H9 (cell line): ENCODE results near the gene DRD5. TPM values are rescaled to one million over a fixed set of nuclear protein-coding genes. Genes with fewer than 3 reads are reported as not detected.

ENCODE experiments used
- DNase-seq: peaks from one replicate; pipeline ENCODE4 v3.0.0-alpha.2; 2017
- H2AFZ ChIP-seq: one replicate; pipeline ENCODE4 v1.6.1; 2013; ENCODE audit warnings: mild to moderate bottlenecking, low read length, control low read depth, moderate library complexity
- H2AK5ac ChIP-seq: 2 replicates; pipeline ENCODE4 v1.6.1; 2013; ENCODE audit warnings: low read length, control low read depth, mixed read lengths; ENCODE audit not compliant: insufficient read length
- H2BK120ac ChIP-seq: one replicate; pipeline ENCODE4 v1.6.1; 2013; ENCODE audit warnings: low read depth, mild to moderate bottlenecking, low read length, control low read depth, inconsistent platforms; ENCODE audit not compliant: poor library complexity, severe bottlenecking
- H2BK12ac ChIP-seq: 2 replicates; pipeline ENCODE4 v1.6.1; 2013; ENCODE audit warnings: low read length, control low read depth, mixed read lengths, low read depth; ENCODE audit not compliant: insufficient read length
- H2BK15ac ChIP-seq: 2 replicates; pipeline ENCODE4 v1.6.1; 2013; ENCODE audit warnings: low read depth, low read length, control low read depth
- H2BK20ac ChIP-seq: one replicate; pipeline ENCODE4 v1.6.1; 2013; ENCODE audit warnings: low read depth, mild to moderate bottlenecking, low read length, control low read depth, inconsistent platforms; ENCODE audit not compliant: poor library complexity, severe bottlenecking
- H2BK5ac ChIP-seq: 2 replicates; pipeline ENCODE4 v1.6.1; 2013; ENCODE audit warnings: low read length, control low read depth, mixed read lengths; ENCODE audit not compliant: insufficient read length
- H3K14ac ChIP-seq: 2 replicates; pipeline ENCODE4 v1.6.1; 2013; ENCODE audit warnings: low read length, control low read depth; ENCODE audit not compliant: insufficient read depth
- H3K18ac ChIP-seq: 2 replicates; pipeline ENCODE4 v1.6.1; 2013; ENCODE audit warnings: low read depth, mild to moderate bottlenecking, mixed read lengths, low read length, control low read depth; ENCODE audit not compliant: insufficient read length
- H3K23ac ChIP-seq: 2 replicates; pipeline ENCODE4 v1.6.1; 2013; ENCODE audit warnings: low read length, control low read depth, mixed read lengths, low read depth; ENCODE audit not compliant: insufficient read length
- H3K23me2 ChIP-seq: 2 replicates; pipeline ENCODE4 v1.6.1; 2013; ENCODE audit warnings: low read depth, mild to moderate bottlenecking, mixed read lengths, low read length, control low read depth; ENCODE audit not compliant: insufficient read length, poor library complexity, severe bottlenecking
- H3K27ac ChIP-seq: 2 replicates; pipeline ENCODE4 v1.5.1; 2013; ENCODE audit warnings: low read length, control low read depth, mixed read lengths, low read depth; ENCODE audit not compliant: insufficient read length
- H3K27me3 ChIP-seq: 2 replicates; pipeline ENCODE4 v1.6.1; 2013; ENCODE audit warnings: low read length, control low read depth, inconsistent platforms; ENCODE audit not compliant: insufficient read depth
- H3K4ac ChIP-seq: 2 replicates; pipeline ENCODE4 v1.6.1; 2013; ENCODE audit warnings: low read depth, mild to moderate bottlenecking, control low read depth, inconsistent platforms, low read length, moderate library complexity
- H3K4me1 ChIP-seq: 2 replicates; pipeline ENCODE4 v1.6.1; 2013; ENCODE audit warnings: low read length, control low read depth, inconsistent platforms; ENCODE audit not compliant: insufficient read depth
- H3K4me2 ChIP-seq: 2 replicates; pipeline ENCODE4 v1.6.1; 2013; ENCODE audit warnings: low read length, control low read depth, mixed read lengths; ENCODE audit not compliant: insufficient read length, insufficient read depth
- H3K56ac ChIP-seq: 2 replicates; pipeline ENCODE4 v1.6.1; 2013; ENCODE audit warnings: low read depth, mild to moderate bottlenecking, mixed read lengths, low read length, control low read depth; ENCODE audit not compliant: insufficient read length
- H3K79me1 ChIP-seq: 2 replicates; pipeline ENCODE4 v1.6.1; 2013; ENCODE audit warnings: low read depth, mild to moderate bottlenecking, moderate library complexity, low read length, control low read depth, inconsistent platforms; ENCODE audit not compliant: insufficient read depth, poor library complexity, severe bottlenecking
- H3K79me2 ChIP-seq: 2 replicates; pipeline ENCODE4 v1.6.1; 2013; ENCODE audit warnings: low read length, control low read depth, inconsistent platforms; ENCODE audit not compliant: insufficient read depth
- H3K9ac ChIP-seq: 2 replicates; pipeline ENCODE4 v1.6.1; 2013; ENCODE audit warnings: low read length, control low read depth, mixed read lengths; ENCODE audit not compliant: insufficient read length; ENCODE audit errors: extremely low read depth
- H3K9me3 ChIP-seq: one replicate; pipeline ENCODE4 v1.6.1; 2013; ENCODE audit warnings: low read depth, low read length, inconsistent platforms; ENCODE audit not compliant: control insufficient read depth
- H3T11ph ChIP-seq: one replicate; pipeline ENCODE4 v1.6.1; 2013; ENCODE audit warnings: mild to moderate bottlenecking, low read length, control low read depth, inconsistent platforms
- H4K20me1 ChIP-seq: one replicate; pipeline ENCODE4 v1.6.1; 2013; ENCODE audit not compliant: control insufficient read depth, insufficient read length, insufficient read depth
- H4K5ac ChIP-seq: 2 replicates; pipeline ENCODE4 v1.6.1; 2013; ENCODE audit warnings: low read depth, mild to moderate bottlenecking, mixed read lengths, low read length, control low read depth; ENCODE audit not compliant: insufficient read length
- H4K8ac ChIP-seq: replicated peaks from 2 replicates; pipeline ENCODE4 v1.6.1; 2013; ENCODE audit warnings: low read length, control low read depth, mixed read lengths, low read depth; ENCODE audit not compliant: insufficient read length
- H4K91ac ChIP-seq: 2 replicates; pipeline ENCODE4 v1.6.1; 2013; ENCODE audit warnings: low read depth, mild to moderate bottlenecking, moderate library complexity, mixed read lengths, low read length, control low read depth; ENCODE audit not compliant: insufficient read length
- H3K27ac Mint-ChIP-seq, 3 experiments: 2 replicates in 2 of 3; 3 replicates in 1 of 3; pipeline ENCODE4 v1.8.0; 2020 to 2021; ENCODE audit warnings: mixed read lengths in 3 of 3, mild to moderate bottlenecking in 1 of 3, moderate library complexity in 1 of 3
- H3K27me3 Mint-ChIP-seq: 2 replicates; pipeline ENCODE4 v1.8.0; 2021; ENCODE audit warnings: low read depth, mild to moderate bottlenecking, moderate library complexity, mixed read lengths
- H3K36me3 Mint-ChIP-seq, 3 experiments: 2 replicates in 2 of 3; 3 replicates in 1 of 3; pipeline ENCODE4 v1.8.0; 2020 to 2021; ENCODE audit warnings: low read depth in 3 of 3, mixed read lengths in 3 of 3; ENCODE audit not compliant: insufficient read depth in 1 of 3
- H3K4me1 Mint-ChIP-seq, 2 experiments: 2 replicates each; pipeline ENCODE4 v1.8.0; 2020; ENCODE audit warnings: mixed read lengths in 2 of 2
- H3K4me3 Mint-ChIP-seq, 2 experiments: 2 replicates in 1 of 2; 3 replicates in 1 of 2; pipeline ENCODE4 v1.8.0; 2020 to 2021; ENCODE audit warnings: mild to moderate bottlenecking in 2 of 2, mixed read lengths in 2 of 2, moderate library complexity in 1 of 2
- H3K9me3 Mint-ChIP-seq, 2 experiments: 2 replicates in 1 of 2; 3 replicates in 1 of 2; pipeline ENCODE4 v1.8.0; 2020; ENCODE audit warnings: mild to moderate bottlenecking in 2 of 2, mixed read lengths in 2 of 2, moderate library complexity in 1 of 2
- WGBS: extraction: QIAGEN DNeasy Blood & Tissue Kit; methylation state at CpG from one replicate; pipeline ENCODE4 v1.1.7; 2013; ENCODE audit warnings: missing lambda C conversion rate, low lambda C conversion rate, mixed read lengths; ENCODE audit not compliant: insufficient read length; ENCODE audit errors: extremely low coverage; 5-methylcytosine and 5-hydroxymethylcytosine counted together
- total RNA-seq: library from RNA; stranded (reverse); gene quantifications from 2 replicates; pipeline ENCODE4 v1.2.1, GENCODE V29; 2021
- TF ChIP-seq, protein P1 (sequence below): fragments of 200-600 bp; sonication (generic); conservative IDR thresholded peaks from 3 replicates; pipeline ENCODE4 v1.8.0; 2021; ENCODE audit warnings: antibody characterized with exemption, mild to moderate bottlenecking

The DRD5 gene
- total RNA-seq, 1 experiment from 2014 or later, result not detected

GRCh38 chr4:9773471-9773870, 8.0 kb upstream of the DRD5 start:
- H3K27ac Mint-ChIP-seq, result no peak overlapping the region
- peaks cover 50% of the 10 kb centered on the region for H3K27me3 Mint-ChIP-seq
- no peak for DNase-seq

More at GRCh38 chr4:9773471-9773870, 8.0 kb upstream of the DRD5 start:
- Histone ChIP-seq H3K27ac (no peak overlapping the region), H2BK12ac (no peak overlapping the region), H4K8ac (no peak overlapping the region), H3K9me3 (no peaks in the 10 kb centered on the region), H2BK15ac (no peak overlapping the region), H3K4ac (no peak overlapping the region), H3K23me2 (no peaks in the 10 kb centered on the region), H3K4me2 (no peak overlapping the region), H2AFZ (no peak overlapping the region), H3K9ac (no peak overlapping the region), H4K5ac (no peak overlapping the region), H3K56ac (no peak overlapping the region), H3K14ac (no peak overlapping the region), H3T11ph (no peak overlapping the region), H3K79me2 (no peaks in the 10 kb centered on the region), H3K4me1 (no peaks in the 10 kb centered on the region), H4K91ac (no peak overlapping the region), H2AK5ac (no peak overlapping the region), H3K79me1 (no peaks in the 10 kb centered on the region), H2BK20ac (no peak overlapping the region), H2BK120ac (no peak overlapping the region), H3K27me3 (no peaks in the 10 kb centered on the region), H3K18ac (no peak overlapping the region), H4K20me1 (no peaks in the 10 kb centered on the region), H2BK5ac (no peak overlapping the region), H3K23ac (no peak overlapping the region)
- no CpG with 5 or more reads among the region's 3 CpGs for WGBS
- Mint-ChIP-seq H3K36me3 (peaks cover 0 to 2% (median 0%) of the 10 kb centered on the region in 3 experiments; a peak in 1 of 7 replicates), H3K4me3 (no peak overlapping the region), H3K9me3 (0 out of 5 replicates have a peak, but pooled peaks cover 0 to 3% of the 10 kb centered on the region in 2 experiments), H3K4me1 (0 out of 4 replicates have a peak, but pooled peaks cover 0 to 2% of the 10 kb centered on the region in 2 experiments)
- TF ChIP-seq, protein P1, sequence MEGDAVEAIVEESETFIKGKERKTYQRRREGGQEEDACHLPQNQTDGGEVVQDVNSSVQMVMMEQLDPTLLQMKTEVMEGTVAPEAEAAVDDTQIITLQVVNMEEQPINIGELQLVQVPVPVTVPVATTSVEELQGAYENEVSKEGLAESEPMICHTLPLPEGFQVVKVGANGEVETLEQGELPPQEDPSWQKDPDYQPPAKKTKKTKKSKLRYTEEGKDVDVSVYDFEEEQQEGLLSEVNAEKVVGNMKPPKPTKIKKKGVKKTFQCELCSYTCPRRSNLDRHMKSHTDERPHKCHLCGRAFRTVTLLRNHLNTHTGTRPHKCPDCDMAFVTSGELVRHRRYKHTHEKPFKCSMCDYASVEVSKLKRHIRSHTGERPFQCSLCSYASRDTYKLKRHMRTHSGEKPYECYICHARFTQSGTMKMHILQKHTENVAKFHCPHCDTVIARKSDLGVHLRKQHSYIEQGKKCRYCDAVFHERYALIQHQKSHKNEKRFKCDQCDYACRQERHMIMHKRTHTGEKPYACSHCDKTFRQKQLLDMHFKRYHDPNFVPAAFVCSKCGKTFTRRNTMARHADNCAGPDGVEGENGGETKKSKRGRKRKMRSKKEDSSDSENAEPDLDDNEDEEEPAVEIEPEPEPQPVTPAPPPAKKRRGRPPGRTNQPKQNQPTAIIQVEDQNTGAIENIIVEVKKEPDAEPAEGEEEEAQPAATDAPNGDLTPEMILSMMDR, result no peak
